CD4-positive, alpha-beta T cell (primary cell): ENCODE results near the gene RPL12. TPM values are rescaled to one million over a fixed set of nuclear protein-coding genes. Genes with fewer than 3 reads are reported as not detected.

Experiments
- ATAC-seq: fragments of 200-7000 bp; cut with Tn5 transposase; one replicate; pipeline ENCODE4 v1.10.0; 2022; ENCODE audit warnings: mild to moderate bottlenecking; ENCODE audit not compliant: poor library complexity
- CTCF ChIA-PET: fragments of 350-600 bp; sonication (Branson Sonifier 250); formaldehyde crosslinking; loops from one replicate; lab custom pipeline; 2021; ENCODE audit warnings: antibody characterized with exemption, inconsistent platforms; lab: Charles Lee
- POLR2A ChIA-PET: fragments of 350-600 bp; sonication (Branson Sonifier 250); formaldehyde crosslinking; loops from one replicate; lab custom pipeline; 2021; ENCODE audit warnings: antibody characterized with exemption, inconsistent platforms; lab: Charles Lee
- DNase-seq, 14 experiments: peaks; one replicate each; pipeline ENCODE4 v3.0.0-alpha.2; 2013 to 2020; ENCODE audit warnings: mixed read lengths in 2 of 14
- H3K27ac ChIP-seq, 2 donors: one replicate each; pipeline versions ENCODE4 v1.5.1 to v1.7.0; 2013; ENCODE audit warnings: low read length in 2 of 2, low read depth in 1 of 2, mild to moderate bottlenecking in 1 of 2
- H3K27me3 ChIP-seq, 2 experiments: 1 replicate in 1 of 2; 2 replicates in 1 of 2; pipeline versions ENCODE4 v1.6.1 to v1.7.0; 2013; ENCODE audit warnings: low read length in 2 of 2, control low read depth in 1 of 2, mild to moderate bottlenecking in 1 of 2, moderate library complexity in 1 of 2; ENCODE audit not compliant: insufficient read depth in 2 of 2, control insufficient read depth in 1 of 2
- H3K36me3 ChIP-seq: one replicate; pipeline ENCODE4 v1.6.1; 2013; ENCODE audit warnings: low read length, control low read depth; ENCODE audit not compliant: insufficient read depth
- H3K4me1 ChIP-seq: one replicate; pipeline ENCODE4 v1.6.1; 2013; ENCODE audit warnings: low read length, control low read depth; ENCODE audit not compliant: insufficient read depth
- H3K4me3 ChIP-seq: one replicate; pipeline ENCODE4 v1.5.1; 2013; ENCODE audit warnings: mild to moderate bottlenecking, low read length, moderate library complexity
- H3K9me3 ChIP-seq, 2 experiments: 1 replicate in 1 of 2; 2 replicates in 1 of 2; pipeline versions ENCODE4 v1.6.1 to v1.7.0; 2013; ENCODE audit warnings: low read length in 2 of 2, mild to moderate bottlenecking in 2 of 2, control low read depth in 1 of 2, moderate library complexity in 1 of 2; ENCODE audit not compliant: control insufficient read depth in 1 of 2, insufficient read depth in 1 of 2
- H3K27ac Mint-ChIP-seq: one replicate; pipeline ENCODE4 v1.8.0; 2020; ENCODE audit warnings: mixed read lengths
- H3K27me3 Mint-ChIP-seq: one replicate; pipeline ENCODE4 v1.8.0; 2021; ENCODE audit warnings: mixed read lengths
- H3K36me3 Mint-ChIP-seq: one replicate; pipeline ENCODE4 v1.8.0; 2021; ENCODE audit warnings: low read depth, mixed read lengths
- H3K4me1 Mint-ChIP-seq: one replicate; pipeline ENCODE4 v1.8.0; 2021; ENCODE audit warnings: low read depth, mixed read lengths
- H3K4me3 Mint-ChIP-seq: one replicate; pipeline ENCODE4 v1.8.0; 2020; ENCODE audit warnings: mild to moderate bottlenecking, mixed read lengths
- H3K9me3 Mint-ChIP-seq: one replicate; pipeline ENCODE4 v1.8.0; 2020; ENCODE audit warnings: mixed read lengths
- intact Hi-C, 2 experiments: fragments of 100-400 bp; cut with DNase I in 1 of 2; cut with micrococcal nuclease in 1 of 2; formaldehyde crosslinking; loops; one replicate each; pipeline versions ENCODE4 v1.15.1 to v1.9.0; 2023 to 2025; cut with DNase I, micrococcal nuclease
- total RNA-seq, 174 experiments: library from RNA in 2 of 174; stranded (reverse) in 2 of 174; gene quantifications; one replicate each; pipeline ENCODE4 v1.2.3 and lab custom pipeline; 2021 to 2026
- TF ChIP-seq, protein P1 (sequence below): fragments of 200-600 bp; IDR thresholded peaks from one replicate; pipeline ENCODE4 v1.8.0; 2022; ENCODE audit warnings: antibody characterized with exemption, mild to moderate bottlenecking

Gene RPL12
- total RNA-seq, 2 experiments from 2014 or later: 1,884 to 1,993 TPM

DNA sequence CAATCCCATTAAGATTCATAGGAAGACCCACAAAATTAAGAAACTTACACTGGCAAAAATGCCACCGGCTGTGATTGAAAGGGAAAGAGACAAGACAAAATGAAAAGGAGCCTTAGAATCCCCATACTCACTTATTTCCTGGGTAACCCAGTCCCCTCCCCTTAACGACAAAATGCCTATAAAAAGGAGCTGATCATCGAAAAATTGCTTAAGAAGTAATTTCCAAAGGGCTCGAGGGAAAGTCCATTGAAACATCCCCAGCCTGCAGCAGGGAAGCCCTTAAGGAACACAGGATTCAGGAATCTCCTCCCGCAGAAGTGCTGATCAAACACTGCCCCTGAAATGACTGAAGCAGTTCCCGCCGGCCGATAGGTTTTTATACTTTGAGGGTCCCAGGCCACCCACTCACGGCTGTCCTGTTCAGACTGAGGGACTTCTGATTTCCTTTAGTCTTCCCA lies 27.7 kb downstream of the RPL12 start:
- H3K4me1 Mint-ChIP-seq: peaks cover 45% of the 10 kb centered on the region
- H3K27me3 Mint-ChIP-seq: no peaks in the 10 kb centered on the region
- peaks cover 37% of the 10 kb centered on the region for H3K4me1 ChIP-seq
- TF ChIP-seq, protein P1, sequence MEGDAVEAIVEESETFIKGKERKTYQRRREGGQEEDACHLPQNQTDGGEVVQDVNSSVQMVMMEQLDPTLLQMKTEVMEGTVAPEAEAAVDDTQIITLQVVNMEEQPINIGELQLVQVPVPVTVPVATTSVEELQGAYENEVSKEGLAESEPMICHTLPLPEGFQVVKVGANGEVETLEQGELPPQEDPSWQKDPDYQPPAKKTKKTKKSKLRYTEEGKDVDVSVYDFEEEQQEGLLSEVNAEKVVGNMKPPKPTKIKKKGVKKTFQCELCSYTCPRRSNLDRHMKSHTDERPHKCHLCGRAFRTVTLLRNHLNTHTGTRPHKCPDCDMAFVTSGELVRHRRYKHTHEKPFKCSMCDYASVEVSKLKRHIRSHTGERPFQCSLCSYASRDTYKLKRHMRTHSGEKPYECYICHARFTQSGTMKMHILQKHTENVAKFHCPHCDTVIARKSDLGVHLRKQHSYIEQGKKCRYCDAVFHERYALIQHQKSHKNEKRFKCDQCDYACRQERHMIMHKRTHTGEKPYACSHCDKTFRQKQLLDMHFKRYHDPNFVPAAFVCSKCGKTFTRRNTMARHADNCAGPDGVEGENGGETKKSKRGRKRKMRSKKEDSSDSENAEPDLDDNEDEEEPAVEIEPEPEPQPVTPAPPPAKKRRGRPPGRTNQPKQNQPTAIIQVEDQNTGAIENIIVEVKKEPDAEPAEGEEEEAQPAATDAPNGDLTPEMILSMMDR: no peak
- no peaks in the 10 kb centered on the region for H3K9me3 ChIP-seq
- H3K36me3 Mint-ChIP-seq: peaks cover 36% of the 10 kb centered on the region
- H3K27ac ChIP-seq: peak overlapping the region; percentile 37 to 63
- ATAC-seq (no peak), DNase-seq (no peak)
- peak overlapping the region; percentile 99 for H3K4me3 Mint-ChIP-seq
- ChIA-PET CTCF (interaction anchor here (1.4 kb wide), 1 partner anchor 27 kb away, joined by 8 read pairs; the partner anchor contains the start of genes LRSAM1 and RPL12), POLR2A (interaction anchor here (0.7 to 3.6 kb wide), 8 partner anchors 9 to 347 kb away, joined by 3 to 31 read pairs (median 3); partner anchors contain the start of genes LRSAM1 and RPL12)
- H3K27me3 ChIP-seq: no peaks in the 10 kb centered on the region
- no peaks in the 10 kb centered on the region for H3K9me3 Mint-ChIP-seq
- H3K4me3 ChIP-seq: peak overlapping the region; percentile 93
- peaks cover 3% of the 10 kb centered on the region for H3K36me3 ChIP-seq
- intact Hi-C loops: loop anchor here in 1 of 2 experiments (2.0 to 10.0 kb wide), 3 partner anchors 27 to 509 kb away; partner anchors contain the start of genes RALGPS1 and SLC2A8
- peak overlapping the region; percentile 90 for H3K27ac Mint-ChIP-seq

DNA sequence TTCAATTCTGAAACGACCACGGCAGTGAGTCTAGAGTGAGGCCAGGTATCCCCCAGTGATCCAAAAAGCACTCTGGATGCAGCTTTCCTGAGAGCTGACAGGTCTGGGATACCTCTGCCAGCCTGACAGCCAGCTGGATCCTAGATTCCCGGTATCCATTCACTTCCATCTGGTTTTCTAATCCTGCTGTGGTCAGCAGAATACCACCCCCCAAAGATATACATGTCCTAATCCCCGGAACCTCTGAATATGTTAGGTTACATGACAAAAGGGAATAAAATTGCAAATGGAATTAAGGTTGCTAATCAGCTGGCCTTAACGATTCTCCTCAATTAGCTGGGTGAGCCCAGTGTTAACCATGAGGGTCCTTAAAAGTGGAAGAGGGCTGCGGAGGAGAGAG lies 28.4 kb downstream of the RPL12 start:
- H3K27ac ChIP-seq: no peak overlapping the region
- ChIA-PET POLR2A (interaction anchor here (0.6 to 3.6 kb wide), 7 partner anchors 10 to 437 kb away, joined by 3 to 31 read pairs (median 3); partner anchors contain the start of genes LRSAM1 and RPL12), CTCF (no interaction called here)
- H3K4me3 Mint-ChIP-seq: peak overlapping the region; percentile 99
- H3K9me3 ChIP-seq: no peaks in the 10 kb centered on the region
- no peaks in the 10 kb centered on the region for H3K27me3 Mint-ChIP-seq
- intact Hi-C loops: loop anchor here in 1 of 2 experiments (2.0 to 10.0 kb wide), 3 partner anchors 26 to 508 kb away; partner anchors contain the start of genes RALGPS1 and SLC2A8
- peaks cover 38% of the 10 kb centered on the region for H3K4me1 ChIP-seq
- peaks cover 45% of the 10 kb centered on the region for H3K4me1 Mint-ChIP-seq
- ATAC-seq: no peak
- TF ChIP-seq, protein P1: no peak
- no peaks in the 10 kb centered on the region for H3K36me3 ChIP-seq
- H3K27me3 ChIP-seq: no peaks in the 10 kb centered on the region
- H3K36me3 Mint-ChIP-seq: peaks cover 29% of the 10 kb centered on the region
- DNase-seq: no peak
- H3K27ac Mint-ChIP-seq: peak overlapping the region; percentile 90
- no peak overlapping the region for H3K4me3 ChIP-seq
- no peaks in the 10 kb centered on the region for H3K9me3 Mint-ChIP-seq

DNA sequence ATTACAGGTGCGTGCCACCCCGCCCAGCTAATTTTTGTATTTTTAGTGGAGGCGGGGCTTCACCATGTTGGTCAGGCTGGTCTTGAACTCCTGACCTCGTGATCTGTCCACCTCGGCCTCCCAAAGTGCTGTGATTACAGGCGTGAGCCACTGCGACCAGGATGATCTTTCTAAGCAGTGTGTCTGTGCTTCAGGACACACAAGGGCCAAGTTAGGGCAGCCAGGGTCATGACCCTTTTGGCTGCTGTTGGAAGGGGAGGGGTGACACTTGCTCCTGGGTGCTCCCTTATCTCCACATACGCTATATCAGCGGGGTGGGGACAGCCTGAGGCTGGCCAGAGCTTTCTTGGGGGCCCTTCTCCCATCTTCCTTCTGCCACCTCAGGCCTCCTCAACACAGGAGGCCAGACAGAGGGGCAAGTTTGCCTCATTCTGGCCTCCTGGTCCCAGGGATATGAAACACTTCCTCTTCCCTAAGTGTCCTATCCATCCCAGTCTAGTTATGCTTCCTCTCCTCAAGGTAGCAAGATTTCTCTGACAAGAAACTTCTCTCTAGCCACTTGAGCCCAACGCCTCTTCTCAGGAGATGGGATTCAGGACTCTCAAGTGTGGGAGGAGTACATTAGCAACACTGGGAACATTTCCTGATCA lies 28.9 kb downstream of the RPL12 start:
- Mint-ChIP-seq H3K4me1 (peaks cover 45% of the 10 kb centered on the region), H3K4me3 (peak overlapping the region; percentile 99), H3K27me3 (no peaks in the 10 kb centered on the region), H3K36me3 (peaks cover 26% of the 10 kb centered on the region), H3K27ac (no peak overlapping the region), H3K9me3 (no peaks in the 10 kb centered on the region)
- ChIA-PET CTCF (no interaction called here), POLR2A (interaction anchor here (0.6 to 3.6 kb wide), 2 partner anchors 29 to 436 kb away, joined by 3 to 31 read pairs; partner anchors contain the start of genes LRSAM1 and RPL12)
- TF ChIP-seq, protein P1: no peak
- Histone ChIP-seq H3K9me3 (no peaks in the 10 kb centered on the region), H3K4me3 (no peak overlapping the region), H3K36me3 (no peaks in the 10 kb centered on the region), H3K4me1 (peaks cover 35% of the 10 kb centered on the region), H3K27me3 (no peaks in the 10 kb centered on the region), H3K27ac (no peak overlapping the region)
- intact Hi-C loops: loop anchor here in 1 of 2 experiments (2.0 to 10.0 kb wide), 3 partner anchors 25 to 507 kb away; partner anchors contain the start of genes RALGPS1 and SLC2A8
- no peak for ATAC-seq
- DNase-seq: no peak
